Activated CD8-positive, alpha-beta T cell treated with anti-CD3 and anti-CD28 coated beads for 36 hours (primary cell): ENCODE measurements around the gene WNT11. TPM values are rescaled to one million over a fixed set of nuclear protein-coding genes. Genes with fewer than 3 reads are reported as not detected.

ENCODE experiments used
- ATAC-seq: fragments of 200-7000 bp; cut with Tn5 transposase; one replicate; pipeline ENCODE4 v1.10.0; 2021; ENCODE audit warnings: mild to moderate bottlenecking, moderate library complexity
- CTCF ChIA-PET: fragments of 350-600 bp; sonication (Branson Sonifier 250); formaldehyde crosslinking; loops from one replicate; lab custom pipeline; 2021; ENCODE audit warnings: antibody characterized with exemption; lab: Charles Lee
- POLR2A ChIA-PET: fragments of 350-600 bp; sonication (Branson Sonifier 250); formaldehyde crosslinking; loops from one replicate; lab custom pipeline; 2021; ENCODE audit warnings: antibody characterized with exemption; lab: Charles Lee
- DNase-seq: peaks from one replicate; pipeline ENCODE4 v3.0.0-alpha.2; 2020
- H3K27ac Mint-ChIP-seq: one replicate; pipeline ENCODE4 v1.8.0; 2021; ENCODE audit warnings: mild to moderate bottlenecking, mixed read lengths
- H3K27me3 Mint-ChIP-seq: one replicate; pipeline ENCODE4 v1.8.0; 2021; ENCODE audit warnings: mixed read lengths
- H3K36me3 Mint-ChIP-seq: one replicate; pipeline ENCODE4 v1.8.0; 2021; ENCODE audit warnings: low read depth, mixed read lengths
- H3K4me1 Mint-ChIP-seq: one replicate; pipeline ENCODE4 v1.8.0; 2021; ENCODE audit warnings: low read depth, mixed read lengths
- H3K4me3 Mint-ChIP-seq: one replicate; pipeline ENCODE4 v1.8.0; 2021; ENCODE audit warnings: mild to moderate bottlenecking, moderate library complexity, mixed read lengths
- H3K9me3 Mint-ChIP-seq: one replicate; pipeline ENCODE4 v1.8.0; 2021; ENCODE audit warnings: mixed read lengths
- CTCF ChIP-seq: fragments of 200-600 bp; IDR thresholded peaks from one replicate; pipeline ENCODE4 v1.8.0; 2022; ENCODE audit warnings: antibody characterized with exemption, mild to moderate bottlenecking
- intact Hi-C: fragments of 100-400 bp; cut with micrococcal nuclease; formaldehyde crosslinking; loops from one replicate; pipeline ENCODE4 v1.10.0; 2022
- total RNA-seq, 2 experiments: library from RNA; stranded (reverse); gene quantifications; one replicate each; pipeline ENCODE4 v1.2.3, GENCODE V29; 2021

Gene WNT11
- total RNA-seq, 2 experiments from 2014 or later: 0.32 to 0.43 TPM

- no peak for DNase-seq
- no peak for ATAC-seq
- intact Hi-C loops: no loop called here
- H3K27me3 Mint-ChIP-seq: no peaks in the 10 kb centered on the region
- ChIA-PET CTCF (interaction anchor here (1.1 to 4.9 kb wide), 2 partner anchors 35 to 75 kb away, joined by 3 to 40 read pairs; no protein-coding TSS in a partner anchor), POLR2A (interaction anchor here (1.2 kb wide), 1 partner anchor 9 kb away, joined by 3 read pairs; no protein-coding TSS in a partner anchor)
- no peaks in the 10 kb centered on the region for H3K9me3 Mint-ChIP-seq
- H3K4me1 Mint-ChIP-seq: no peaks in the 10 kb centered on the region
- no peak overlapping the region for H3K27ac Mint-ChIP-seq
- no peak overlapping the region for H3K4me3 Mint-ChIP-seq
- TF ChIP-seq CTCF: no peak
- H3K36me3 Mint-ChIP-seq: no peaks in the 10 kb centered on the region
These were observed 37.1 kb upstream of the WNT11 start for GRCh38 chr11:76243193-76243956.

GRCh38 chr11:76242004-76242779, 35.9 kb upstream of the WNT11 start:
- no peak overlapping the region for H3K4me3 Mint-ChIP-seq
- no peak for ATAC-seq
- intact Hi-C loops: no loop called here
- TF ChIP-seq CTCF: no peak
- H3K36me3 Mint-ChIP-seq: no peaks in the 10 kb centered on the region
- DNase-seq: no peak
- CTCF ChIA-PET: interaction anchor here (4.9 kb wide), 1 partner anchor 34 kb away, joined by 40 read pairs; no protein-coding TSS in a partner anchor
- no peak overlapping the region for H3K27ac Mint-ChIP-seq
- H3K4me1 Mint-ChIP-seq: no peaks in the 10 kb centered on the region
- no peaks in the 10 kb centered on the region for H3K9me3 Mint-ChIP-seq
- H3K27me3 Mint-ChIP-seq: no peaks in the 10 kb centered on the region
- POLR2A ChIA-PET: no interaction called here

- no peak for DNase-seq
- Mint-ChIP-seq H3K4me3 (no peak overlapping the region), H3K27ac (no peak overlapping the region), H3K36me3 (no peaks in the 10 kb centered on the region), H3K4me1 (peaks cover 5% of the 10 kb centered on the region), H3K9me3 (no peaks in the 10 kb centered on the region), H3K27me3 (no peaks in the 10 kb centered on the region)
- ChIA-PET POLR2A (no interaction called here), CTCF (interaction anchor here (1.6 to 4.9 kb wide), 2 partner anchors 33 to 49 kb away, joined by 3 to 40 read pairs; no protein-coding TSS in a partner anchor)
- intact Hi-C loops: no loop called here
- no peak for TF ChIP-seq CTCF
- ATAC-seq: no peak
These were observed 35.1 kb upstream of the WNT11 start for GRCh38 chr11:76241243-76242000.

GRCh38 chr11:76240666-76241065, 34.4 kb upstream of the WNT11 start:
- intact Hi-C loops: no loop called here
- no peak for TF ChIP-seq CTCF
- H3K4me3 Mint-ChIP-seq: no peak overlapping the region
- no peaks in the 10 kb centered on the region for H3K9me3 Mint-ChIP-seq
- H3K27me3 Mint-ChIP-seq: peaks cover 1% of the 10 kb centered on the region
- H3K27ac Mint-ChIP-seq: no peak overlapping the region
- peaks cover 7% of the 10 kb centered on the region for H3K4me1 Mint-ChIP-seq
- H3K36me3 Mint-ChIP-seq: peaks cover 1% of the 10 kb centered on the region
- POLR2A ChIA-PET: no interaction called here
- DNase-seq (no peak), ATAC-seq (no peak)
- CTCF ChIA-PET: interaction anchor here (1.6 to 4.9 kb wide), 2 partner anchors 32 to 49 kb away, joined by 3 to 40 read pairs; no protein-coding TSS in a partner anchor
